AG04450 (cell line): ENCODE data around the gene KIF22. TPM values are rescaled to one million over a fixed set of nuclear protein-coding genes. Genes with fewer than 3 reads are reported as not detected.
"Not testable (repeated sequence)": the region's sequence is repeated elsewhere in the genome, so short reads cannot be mapped to it uniquely, and the experiment has no call there.

Experiments
- CTCF ChIA-PET: fragments of 300-600, 350-600 bp; formaldehyde crosslinking; extraction: SDS; loops from one replicate; lab custom pipeline; 2022; ENCODE audit warnings: antibody characterized with exemption, inconsistent platforms; lab: Charles Lee
- POLR2A ChIA-PET: fragments of 350-600 bp; formaldehyde crosslinking; extraction: SDS; loops from one replicate; lab custom pipeline; 2021; ENCODE audit warnings: antibody characterized with exemption, inconsistent platforms; lab: Yijun Ruan, JAX
- DNase-seq: peaks from one replicate; pipeline ENCODE4 v3.0.0-alpha.2; 2011; ENCODE audit warnings: low read depth, low spot score
- H3K27ac ChIP-seq: one replicate; pipeline ENCODE4 v1.5.1; 2012; ENCODE audit warnings: low read depth, low read length, control low read depth
- H3K27me3 ChIP-seq: one replicate; pipeline ENCODE4 v1.6.0; 2012; ENCODE audit warnings: low read length; ENCODE audit not compliant: control insufficient read depth, insufficient read depth
- H3K4me3 ChIP-seq: 2 replicates; pipeline ENCODE4 v1.5.1; 2011; ENCODE audit warnings: mild to moderate bottlenecking, low read depth, low read length, control low read depth
- H3K9me3 ChIP-seq: 2 replicates; pipeline ENCODE4 v1.5.1; 2012; ENCODE audit warnings: low read length; ENCODE audit not compliant: control insufficient read depth, insufficient read depth
- CTCF ChIP-seq: IDR thresholded peaks from 2 replicates; pipeline ENCODE4 v1.5.1; 2011; ENCODE audit warnings: low read depth, low read length, control low read depth, inconsistent platforms
- polyA plus RNA-seq: library from polyadenylated mRNA; depleted of rRNA; stranded (reverse); fragments of >200 nt; gene quantifications from 2 replicates; pipeline ENCODE4 v1.2.3, GENCODE V29; 2011

Gene KIF22
- polyA plus RNA-seq, 1 experiment, result 14.1 TPM

- CTCF ChIA-PET, result interaction anchor here (0.8 to 1.0 kb wide), 2 partner anchors 24 to 31 kb away, joined by 3 read pairs; no protein-coding TSS in a partner anchor
- no peak for DNase-seq
- no peaks in the 10 kb centered on the region for H3K27me3 ChIP-seq
- no peak overlapping the region for H3K4me3 ChIP-seq
- no peak for TF ChIP-seq CTCF
- peaks cover under 1% of the 10 kb centered on the region; the same call in 1 of the 2 replicates for H3K9me3 ChIP-seq
- H3K27ac ChIP-seq, result no peak overlapping the region
- POLR2A ChIA-PET, result no interaction called here
Observed at GRCh38 chr16:29753516-29753915, 37.0 kb upstream of the KIF22 start.

GRCh38 chr16:29756654-29757053, 33.9 kb upstream of the KIF22 start:
- Histone ChIP-seq H3K27me3 (no peaks in the 10 kb centered on the region), H3K4me3 (no peak overlapping the region), H3K27ac (no peak overlapping the region), H3K9me3 (no peaks in the 10 kb centered on the region)
- DNase-seq, result no peak
- ChIA-PET CTCF (interaction anchor here (0.6 kb wide), 2 partner anchors 28 to 41 kb away, joined by 3 read pairs; no protein-coding TSS in a partner anchor), POLR2A (interaction anchor here (0.6 kb wide), 1 partner anchor 983 kb away, joined by 4 read pairs; no protein-coding TSS in a partner anchor)
- no peak for TF ChIP-seq CTCF

GRCh38 chr16:29757086-29757485, 33.5 kb upstream of the KIF22 start:
- ChIA-PET POLR2A (interaction anchor here (0.6 kb wide), 1 partner anchor 983 kb away, joined by 4 read pairs; no protein-coding TSS in a partner anchor), CTCF (interaction anchor here (0.6 to 1.5 kb wide), 4 partner anchors 27 to 41 kb away, joined by 3 to 4 read pairs (median 4); no protein-coding TSS in a partner anchor)
- H3K9me3 ChIP-seq, DNase-seq, H3K27me3 ChIP-seq, H3K27ac ChIP-seq, H3K4me3 ChIP-seq: not testable (repeated sequence)

- no peaks in the 10 kb centered on the region for H3K9me3 ChIP-seq
- ChIA-PET CTCF (interaction anchor here (0.6 to 1.5 kb wide), 6 partner anchors 16 to 1613 kb away, joined by 3 to 4 read pairs (median 4); no protein-coding TSS in a partner anchor), POLR2A (no interaction called here)
- no peak overlapping the region for H3K4me3 ChIP-seq
- H3K27me3 ChIP-seq, result peaks cover 3% of the 10 kb centered on the region
- DNase-seq, result peak; percentile 47
- TF ChIP-seq CTCF, result peak; percentile 41; the same call in 1 of the 2 replicates
- peak overlapping the region; percentile 57 for H3K27ac ChIP-seq
Observed at GRCh38 chr16:29757950-29758466, 32.5 kb upstream of the KIF22 start.

- ChIA-PET CTCF (no interaction called here), POLR2A (no interaction called here)
- no peak for DNase-seq
- Histone ChIP-seq H3K27ac (no peak overlapping the region), H3K9me3 (no peaks in the 10 kb centered on the region), H3K4me3 (no peak overlapping the region), H3K27me3 (peaks cover 8% of the 10 kb centered on the region)
- no peak for TF ChIP-seq CTCF
Observed at GRCh38 chr16:29760567-29761279, 29.8 kb upstream of the KIF22 start.

GRCh38 chr16:29761280-29761651, 29.3 kb upstream of the KIF22 start:
- H3K27me3 ChIP-seq, CTCF ChIA-PET, DNase-seq, H3K9me3 ChIP-seq, H3K27ac ChIP-seq, POLR2A ChIA-PET, H3K4me3 ChIP-seq: not testable (repeated sequence)
